HepG2 (cell line): Measurements from ENCODE around the gene ABTB2.

ENCODE experiments used
- KAT2B ChIP-seq: fragments of 150-350 bp; IDR thresholded peaks from 2 replicates; pipeline ENCODE4 v1.6.1; 2014; ENCODE audit warnings: low read depth, low read length, borderline replicate concordance
- SRY ChIP-seq: sonication (generic); formaldehyde crosslinking; IDR thresholded peaks from 2 replicates; pipeline ENCODE4 v1.8.0; 2022; ENCODE audit warnings: mild to moderate bottlenecking, missing genetic modification reagents
- ZMYM4 ChIP-seq: sonication (generic); formaldehyde crosslinking; IDR thresholded peaks from 2 replicates; pipeline ENCODE4 v1.8.1; 2023; ENCODE audit warnings: mild to moderate bottlenecking, missing genetic modification reagents
- TF ChIP-seq, protein P1 (sequence below): sonication (generic); formaldehyde crosslinking; IDR thresholded peaks from 2 replicates; pipeline ENCODE4 v1.8.1; 2023; ENCODE audit warnings: mild to moderate bottlenecking, moderate library complexity, missing genetic modification reagents

DNA sequence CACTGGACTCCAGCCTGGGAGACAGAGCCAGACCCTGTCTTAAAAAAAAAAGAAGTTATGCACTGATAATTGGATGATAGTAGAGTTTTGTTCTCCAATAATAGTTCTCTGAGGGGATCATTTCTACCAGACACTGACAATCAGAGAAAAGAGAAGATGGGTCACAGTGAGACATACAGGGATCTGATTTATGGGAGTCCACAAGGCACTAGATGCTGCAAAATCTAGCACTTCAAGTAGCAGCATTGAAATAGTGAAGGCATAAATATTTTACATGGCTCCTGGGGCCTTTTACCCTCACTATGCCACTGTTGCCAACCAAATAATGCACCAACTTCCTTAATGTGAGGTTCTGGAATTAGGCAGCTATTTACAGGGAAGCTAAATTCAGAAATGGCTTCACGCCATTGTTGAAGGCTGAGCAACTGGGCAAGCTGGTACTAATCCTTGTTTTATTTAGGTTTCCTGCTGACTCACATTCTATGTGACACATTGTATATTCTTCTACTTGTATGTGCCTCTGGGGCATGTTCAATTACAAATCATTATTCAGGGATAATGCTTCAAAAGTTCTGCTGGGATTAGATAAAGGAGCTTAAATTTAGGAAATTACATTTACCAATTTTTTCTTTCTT, 38.2 kb upstream of the ABTB2 start:
- TF ChIP-seq SRY = no peak
- no peak for TF ChIP-seq ZMYM4 (CRISPR knock-in tag)
- no peak for TF ChIP-seq KAT2B
- TF ChIP-seq, protein P1, sequence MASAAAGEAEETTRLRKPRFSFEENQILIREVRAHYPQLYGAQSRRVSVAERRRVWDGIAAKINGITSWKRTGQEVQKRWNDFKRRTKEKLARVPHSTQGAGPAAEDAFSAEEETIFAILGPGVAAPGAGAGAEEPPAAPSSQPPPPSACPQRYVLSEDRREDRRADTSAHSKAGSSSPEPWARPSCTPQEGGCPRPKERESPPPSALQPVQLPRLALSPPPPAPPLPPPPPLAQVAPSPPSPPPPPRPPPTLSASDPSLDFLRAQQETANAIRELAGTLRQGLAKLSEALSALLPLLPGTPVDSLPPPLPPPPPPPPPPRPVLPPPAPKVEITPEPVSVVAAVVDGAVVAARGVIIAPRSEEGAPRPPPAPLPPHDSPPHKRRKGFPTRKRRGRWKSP (CRISPR knock-in tag) = no peak
